Endothelial cell (in vitro differentiated cells): ENCODE results near the gene MED27. TPM values are rescaled to one million over a fixed set of nuclear protein-coding genes. Genes with fewer than 3 reads are reported as not detected.
A peak's percentile ranks its signal among the peaks of the same experiment; 100 is the strongest.

ENCODE experiments used
- DNase-seq: peaks from one replicate; pipeline ENCODE4 v3.0.0; 2021; ENCODE audit warnings: low spot score
- H3K27ac Mint-ChIP-seq: one replicate; pipeline ENCODE4 v1.8.0; 2021; ENCODE audit warnings: mixed read lengths, inconsistent platforms; ENCODE audit not compliant: unreplicated experiment
- H3K27me3 Mint-ChIP-seq: one replicate; pipeline ENCODE4 v1.8.0; 2021; ENCODE audit warnings: mild to moderate bottlenecking, moderate library complexity, mixed read lengths, inconsistent platforms; ENCODE audit not compliant: unreplicated experiment
- H3K36me3 Mint-ChIP-seq: one replicate; pipeline ENCODE4 v1.8.0; 2021; ENCODE audit warnings: mild to moderate bottlenecking, low read depth, mixed read lengths, inconsistent platforms; ENCODE audit not compliant: unreplicated experiment
- H3K4me1 Mint-ChIP-seq: one replicate; pipeline ENCODE4 v1.8.0; 2021; ENCODE audit warnings: mild to moderate bottlenecking, mixed read lengths, inconsistent platforms; ENCODE audit not compliant: unreplicated experiment
- H3K4me3 Mint-ChIP-seq: one replicate; pipeline ENCODE4 v1.8.0; 2021; ENCODE audit warnings: mild to moderate bottlenecking, mixed read lengths, inconsistent platforms; ENCODE audit not compliant: unreplicated experiment
- H3K9me3 Mint-ChIP-seq: one replicate; pipeline ENCODE4 v1.8.0; 2021; ENCODE audit warnings: mixed read lengths, inconsistent platforms; ENCODE audit not compliant: unreplicated experiment
- total RNA-seq: library from RNA; stranded (reverse); fragmentation: NEBNext Ultra II Directional; extraction: Animal tissue kit (Norgen Biotek cat#: 25700); gene quantifications from one replicate; pipeline ENCODE4 v1.2.1, GENCODE V29; 2021; ENCODE audit not compliant: unreplicated experiment
- TF ChIP-seq, protein P1 (sequence below): fragments of 200-600 bp; sonication (generic); IDR thresholded peaks from one replicate; pipeline ENCODE4 v1.5.0; 2021; ENCODE audit warnings: antibody characterized with exemption; ENCODE audit not compliant: unreplicated experiment

MED27 gene
- total RNA-seq, 1 donor from 2014 or later: 24.0 TPM

DNA sequence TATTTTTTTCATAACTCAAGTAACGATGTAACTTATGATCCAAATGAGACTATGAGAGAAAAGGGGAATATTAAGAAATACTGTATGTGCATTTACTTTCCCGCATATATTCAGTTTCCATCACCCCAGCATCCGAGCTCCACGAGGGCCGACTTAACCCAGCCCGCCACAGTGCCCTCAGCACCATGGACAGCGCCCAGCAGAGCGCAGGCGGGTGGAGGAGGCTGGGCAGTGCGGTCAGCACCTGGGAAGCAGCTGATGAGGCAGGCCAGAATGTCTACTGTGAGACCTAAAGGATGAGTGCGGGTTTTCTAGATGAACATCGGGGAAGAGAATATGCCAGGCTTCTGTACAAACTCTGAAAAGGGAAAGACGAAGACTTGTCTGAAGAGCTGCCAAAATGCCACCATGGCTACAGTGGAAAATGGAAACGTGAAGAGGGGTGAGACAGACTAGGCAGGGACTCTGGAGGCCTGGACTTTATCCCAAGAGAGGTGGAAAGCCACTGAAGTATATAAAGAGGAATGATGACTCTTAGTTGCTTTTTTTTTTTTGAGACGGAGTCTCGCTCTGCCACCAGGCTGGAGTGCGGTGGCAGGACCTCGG is 34.5 kb upstream of the MED27 start:
- Mint-ChIP-seq H3K27ac (no peak overlapping the region), H3K4me1 (no peaks in the 10 kb centered on the region), H3K36me3 (no peaks in the 10 kb centered on the region), H3K27me3 (peaks cover 6% of the 10 kb centered on the region), H3K4me3 (no peak overlapping the region), H3K9me3 (no peaks in the 10 kb centered on the region)
- peak; percentile 88 for DNase-seq
- TF ChIP-seq, protein P1, sequence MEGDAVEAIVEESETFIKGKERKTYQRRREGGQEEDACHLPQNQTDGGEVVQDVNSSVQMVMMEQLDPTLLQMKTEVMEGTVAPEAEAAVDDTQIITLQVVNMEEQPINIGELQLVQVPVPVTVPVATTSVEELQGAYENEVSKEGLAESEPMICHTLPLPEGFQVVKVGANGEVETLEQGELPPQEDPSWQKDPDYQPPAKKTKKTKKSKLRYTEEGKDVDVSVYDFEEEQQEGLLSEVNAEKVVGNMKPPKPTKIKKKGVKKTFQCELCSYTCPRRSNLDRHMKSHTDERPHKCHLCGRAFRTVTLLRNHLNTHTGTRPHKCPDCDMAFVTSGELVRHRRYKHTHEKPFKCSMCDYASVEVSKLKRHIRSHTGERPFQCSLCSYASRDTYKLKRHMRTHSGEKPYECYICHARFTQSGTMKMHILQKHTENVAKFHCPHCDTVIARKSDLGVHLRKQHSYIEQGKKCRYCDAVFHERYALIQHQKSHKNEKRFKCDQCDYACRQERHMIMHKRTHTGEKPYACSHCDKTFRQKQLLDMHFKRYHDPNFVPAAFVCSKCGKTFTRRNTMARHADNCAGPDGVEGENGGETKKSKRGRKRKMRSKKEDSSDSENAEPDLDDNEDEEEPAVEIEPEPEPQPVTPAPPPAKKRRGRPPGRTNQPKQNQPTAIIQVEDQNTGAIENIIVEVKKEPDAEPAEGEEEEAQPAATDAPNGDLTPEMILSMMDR: no peak

DNA sequence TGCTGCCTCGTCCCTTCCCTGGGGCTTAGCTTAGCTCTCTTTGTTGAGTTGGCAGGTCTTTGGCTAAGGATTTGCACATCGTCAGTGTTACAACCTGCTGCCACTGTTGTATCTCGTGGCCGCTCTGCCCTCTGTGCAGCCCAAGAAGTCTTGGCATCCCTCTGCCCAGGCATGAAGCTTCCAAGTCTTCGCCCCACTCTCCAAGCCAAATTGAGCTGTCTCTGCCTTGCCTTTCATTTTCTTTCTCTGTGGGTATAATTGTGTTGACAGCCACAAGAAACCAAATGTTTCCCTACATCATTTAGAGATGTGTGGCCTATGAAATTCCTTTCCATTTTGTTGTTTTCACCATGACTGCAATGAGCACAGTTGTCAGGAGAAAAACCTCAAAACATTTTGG is 29.6 kb upstream of the MED27 start:
- no peak overlapping the region for H3K4me3 Mint-ChIP-seq
- TF ChIP-seq, protein P1: no peak
- peaks cover 2% of the 10 kb centered on the region for H3K27me3 Mint-ChIP-seq

DNA sequence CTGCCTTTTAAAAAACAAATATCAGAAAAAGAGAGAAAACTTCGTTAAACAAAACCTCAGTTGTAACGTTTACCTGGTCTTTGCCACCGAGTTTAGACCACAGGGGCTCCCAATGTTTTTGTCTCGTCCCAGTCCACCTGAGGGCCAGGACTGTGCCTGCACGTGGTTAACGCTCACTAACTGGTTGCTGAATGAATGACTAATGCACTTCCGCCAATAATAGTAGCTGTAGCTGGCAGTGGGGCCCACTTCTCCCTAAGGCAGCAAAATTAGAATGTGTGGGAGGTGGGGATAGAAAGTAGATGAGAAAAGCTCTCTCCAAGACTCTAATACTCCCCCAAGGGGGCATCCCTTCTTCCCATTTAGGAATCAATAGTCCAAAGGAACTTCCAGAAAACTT is 29.1 kb upstream of the MED27 start:
- Mint-ChIP-seq H3K36me3 (no peaks in the 10 kb centered on the region), H3K27me3 (peaks cover 2% of the 10 kb centered on the region), H3K4me3 (no peak overlapping the region), H3K4me1 (no peaks in the 10 kb centered on the region), H3K27ac (no peak overlapping the region), H3K9me3 (no peaks in the 10 kb centered on the region)
- no peak for DNase-seq
- TF ChIP-seq, protein P1: no peak

More for the DNA sequence above, 29.6 kb upstream of the MED27 start:
- Mint-ChIP-seq H3K9me3 (no peaks in the 10 kb centered on the region), H3K4me1 (no peaks in the 10 kb centered on the region), H3K36me3 (no peaks in the 10 kb centered on the region), H3K27ac (no peak overlapping the region)
- no peak for DNase-seq

DNA sequence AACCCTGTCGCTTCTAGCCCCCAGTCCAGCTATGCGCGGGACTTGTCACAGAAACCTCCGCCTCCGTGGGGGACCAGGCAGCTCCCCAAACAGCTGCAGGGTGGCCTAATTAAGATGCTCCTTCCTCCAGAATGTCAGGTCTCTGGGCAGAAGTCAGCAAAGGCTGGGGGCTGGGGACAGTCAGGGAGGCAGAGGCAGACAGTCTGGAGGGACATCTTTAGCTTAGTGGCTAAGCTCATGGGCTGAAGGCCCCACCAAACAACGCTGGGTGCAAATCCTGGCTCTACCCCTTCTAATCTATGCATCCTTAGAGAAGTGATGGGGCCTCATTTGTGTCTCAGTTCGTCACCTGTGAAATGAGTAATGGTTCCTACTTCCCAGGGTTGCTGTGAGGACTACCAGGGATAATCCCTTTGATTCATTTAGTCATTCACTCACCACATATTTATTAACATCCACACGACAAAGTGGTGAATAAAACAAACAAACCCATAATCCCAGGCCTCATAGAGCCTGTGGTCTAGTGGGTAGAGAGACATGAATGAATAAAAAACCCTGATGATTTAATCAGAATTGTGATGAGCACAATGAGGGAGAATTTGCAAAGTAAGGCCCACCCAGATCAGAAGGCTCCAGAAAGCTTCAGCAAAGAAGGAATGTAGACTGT is 20.2 kb upstream of the MED27 start:
- Mint-ChIP-seq H3K4me1 (no peaks in the 10 kb centered on the region), H3K36me3 (no peaks in the 10 kb centered on the region), H3K9me3 (no peaks in the 10 kb centered on the region), H3K27me3 (no peaks in the 10 kb centered on the region), H3K4me3 (no peak overlapping the region), H3K27ac (no peak overlapping the region)
- no peak for DNase-seq
- TF ChIP-seq, protein P1: no peak

DNA sequence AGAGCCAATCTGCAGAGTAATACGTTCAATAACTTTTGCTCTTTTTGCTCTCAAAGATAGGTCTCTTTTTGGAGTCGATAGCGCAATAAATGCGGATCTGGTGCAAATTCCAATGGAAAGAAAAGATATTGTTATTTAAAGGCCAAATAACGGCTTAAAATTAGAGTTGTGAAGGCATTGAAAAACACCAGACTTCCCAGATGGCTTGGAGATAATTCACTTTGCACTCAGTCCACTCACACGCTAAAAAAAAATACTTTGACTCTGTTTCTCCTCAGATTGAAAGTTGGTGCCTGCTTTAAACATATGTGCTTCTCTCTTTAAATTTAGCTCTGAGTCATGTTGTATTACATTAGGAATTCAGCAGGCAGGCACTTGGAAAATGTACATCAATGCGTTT is 19.5 kb upstream of the MED27 start:
- TF ChIP-seq, protein P1: no peak
- H3K4me3 Mint-ChIP-seq: no peak overlapping the region

More for the DNA sequence above, 19.5 kb upstream of the MED27 start:
- Mint-ChIP-seq H3K4me1 (no peaks in the 10 kb centered on the region), H3K36me3 (no peaks in the 10 kb centered on the region), H3K27ac (no peak overlapping the region), H3K27me3 (no peaks in the 10 kb centered on the region), H3K9me3 (no peaks in the 10 kb centered on the region)
- no peak for DNase-seq
